Ascending aorta (tissue), 2 donors: ENCODE results near the gene TMPRSS5. TPM values are rescaled to one million over a fixed set of nuclear protein-coding genes. Genes with fewer than 3 reads are reported as not detected.

Source experiments
- DNase-seq, 2 donors: peaks; one replicate each; pipeline ENCODE4 v3.0.0-alpha.2; 2019; ENCODE audit warnings: low spot score in 2 of 2
- H3K27ac ChIP-seq, 2 donors: fragments of 200-600 bp; sonication (generic); one replicate each; pipeline ENCODE4 v1.5.1; 2016 to 2017; ENCODE audit warnings: mild to moderate bottlenecking in 1 of 2
- H3K27me3 ChIP-seq: fragments of 200-600 bp; sonication (generic); one replicate; pipeline ENCODE4 v1.5.1; 2017
- H3K36me3 ChIP-seq, 2 donors: fragments of 200-600 bp; sonication (generic); one replicate each; pipeline ENCODE4 v1.5.1; 2016
- H3K4me1 ChIP-seq, 2 donors: fragments of 200-600 bp; sonication (generic); one replicate each; pipeline ENCODE4 v1.5.1; 2016 to 2017; ENCODE audit warnings: mild to moderate bottlenecking in 1 of 2
- H3K4me3 ChIP-seq, 2 donors: fragments of 200-600 bp; sonication (generic); one replicate each; pipeline ENCODE4 v1.5.1; 2016 to 2017; ENCODE audit warnings: mild to moderate bottlenecking in 1 of 2
- H3K9me3 ChIP-seq, 2 donors: fragments of 200-600 bp; sonication (generic); one replicate each; pipeline ENCODE4 v1.5.1; 2016
- intact Hi-C: fragments of 100-400 bp; cut with DNase I; formaldehyde crosslinking; loops from one replicate; pipeline ENCODE4 v1.15.1; 2023
- total RNA-seq: library from RNA; depleted of rRNA; stranded (reverse); fragments of >200 nt; gene quantifications from one replicate; pipeline ENCODE4 v1.1.0, GENCODE V29; 2016
- TF ChIP-seq, protein P1 (sequence below), 3 experiments: fragments of 200-600 bp in 2 of 3; fragments of 450-650 bp in 1 of 3; sonication (generic) in 2 of 3; IDR thresholded peaks; one replicate each; pipeline ENCODE4 v1.5.1; 2016 to 2019; ENCODE audit warnings: antibody characterized with exemption in 3 of 3, mild to moderate bottlenecking in 1 of 3, moderate library complexity in 1 of 3

TMPRSS5 gene
- total RNA-seq, 1 donor from 2014 or later = not detected

DNA sequence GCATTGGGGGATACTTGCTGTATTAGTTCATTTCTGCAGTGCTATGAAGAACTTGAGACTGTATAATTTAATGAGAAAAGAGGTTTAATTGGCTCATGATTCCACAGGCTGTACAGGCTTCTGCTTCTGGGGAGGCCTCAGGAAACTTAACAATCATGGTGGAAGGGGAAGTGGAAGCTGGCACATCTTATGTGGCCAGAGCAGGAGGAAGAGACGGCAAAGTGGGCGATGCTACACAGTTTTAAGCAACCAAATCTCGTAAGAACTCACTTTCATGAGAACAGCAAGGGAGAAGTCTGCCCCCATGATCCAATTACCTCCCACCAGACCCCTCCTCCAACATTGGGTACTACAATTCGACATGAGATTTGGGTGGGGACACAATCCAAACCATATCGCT is 55.1 kb downstream of the TMPRSS5 start:
- H3K36me3 ChIP-seq = no peaks in the 10 kb centered on the region
- H3K9me3 ChIP-seq = no peaks in the 10 kb centered on the region
- no peaks in the 10 kb centered on the region for H3K4me1 ChIP-seq
- intact Hi-C loops = no loop called here
- no peak overlapping the region for H3K27ac ChIP-seq
- DNase-seq = no peak
- TF ChIP-seq, protein P1, sequence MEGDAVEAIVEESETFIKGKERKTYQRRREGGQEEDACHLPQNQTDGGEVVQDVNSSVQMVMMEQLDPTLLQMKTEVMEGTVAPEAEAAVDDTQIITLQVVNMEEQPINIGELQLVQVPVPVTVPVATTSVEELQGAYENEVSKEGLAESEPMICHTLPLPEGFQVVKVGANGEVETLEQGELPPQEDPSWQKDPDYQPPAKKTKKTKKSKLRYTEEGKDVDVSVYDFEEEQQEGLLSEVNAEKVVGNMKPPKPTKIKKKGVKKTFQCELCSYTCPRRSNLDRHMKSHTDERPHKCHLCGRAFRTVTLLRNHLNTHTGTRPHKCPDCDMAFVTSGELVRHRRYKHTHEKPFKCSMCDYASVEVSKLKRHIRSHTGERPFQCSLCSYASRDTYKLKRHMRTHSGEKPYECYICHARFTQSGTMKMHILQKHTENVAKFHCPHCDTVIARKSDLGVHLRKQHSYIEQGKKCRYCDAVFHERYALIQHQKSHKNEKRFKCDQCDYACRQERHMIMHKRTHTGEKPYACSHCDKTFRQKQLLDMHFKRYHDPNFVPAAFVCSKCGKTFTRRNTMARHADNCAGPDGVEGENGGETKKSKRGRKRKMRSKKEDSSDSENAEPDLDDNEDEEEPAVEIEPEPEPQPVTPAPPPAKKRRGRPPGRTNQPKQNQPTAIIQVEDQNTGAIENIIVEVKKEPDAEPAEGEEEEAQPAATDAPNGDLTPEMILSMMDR (IDR thresholded peaks at IDR 0.05) = no peak
- no peaks in the 10 kb centered on the region for H3K27me3 ChIP-seq
- no peak overlapping the region for H3K4me3 ChIP-seq

- no peaks in the 10 kb centered on the region for H3K36me3 ChIP-seq
- TF ChIP-seq, protein P1 (IDR thresholded peaks at IDR 0.05) = no peak
- intact Hi-C loops = no loop called here
- no peaks in the 10 kb centered on the region for H3K27me3 ChIP-seq
- H3K9me3 ChIP-seq = no peaks in the 10 kb centered on the region
- no peak overlapping the region for H3K27ac ChIP-seq
- no peaks in the 10 kb centered on the region for H3K4me1 ChIP-seq
- no peak overlapping the region for H3K4me3 ChIP-seq
- DNase-seq = no peak
Measured at GRCh38 chr11:113649311-113649710, 56.8 kb downstream of the TMPRSS5 start.

GRCh38 chr11:113647856-113648255 is 58.3 kb downstream of the TMPRSS5 start:
- Histone ChIP-seq H3K9me3 (no peaks in the 10 kb centered on the region), H3K36me3 (no peaks in the 10 kb centered on the region), H3K27me3 (no peaks in the 10 kb centered on the region), H3K4me1 (no peaks in the 10 kb centered on the region), H3K27ac (no peak overlapping the region), H3K4me3 (no peak overlapping the region)
- intact Hi-C loops = no loop called here
- TF ChIP-seq, protein P1 (IDR thresholded peaks at IDR 0.05) = no peak
- no peak for DNase-seq

DNA sequence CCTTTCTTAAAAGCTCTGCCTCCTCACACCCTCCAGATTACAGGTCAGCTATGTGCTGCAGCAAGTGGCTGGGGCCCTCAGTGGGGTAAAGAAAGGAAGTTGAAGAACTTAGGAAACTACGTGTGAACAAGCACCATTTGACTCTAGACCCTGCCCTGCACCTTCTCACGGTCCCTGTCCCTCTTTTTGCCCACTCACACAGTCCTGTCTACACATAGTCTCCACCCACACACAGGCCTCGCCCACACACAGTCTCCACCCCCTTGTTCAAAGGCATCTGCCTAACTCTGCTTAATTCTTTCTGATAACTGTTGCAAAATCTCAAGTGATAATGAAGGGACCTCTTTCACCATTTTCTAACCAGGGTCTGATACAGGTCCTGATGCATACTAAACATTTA is 59.0 kb downstream of the TMPRSS5 start:
- TF ChIP-seq, protein P1 (IDR thresholded peaks at IDR 0.05) = no peak
- Histone ChIP-seq H3K27ac (no peak overlapping the region), H3K9me3 (no peaks in the 10 kb centered on the region), H3K4me3 (no peak overlapping the region), H3K27me3 (no peaks in the 10 kb centered on the region), H3K36me3 (no peaks in the 10 kb centered on the region), H3K4me1 (no peaks in the 10 kb centered on the region)
- intact Hi-C loops = no loop called here
- no peak for DNase-seq

- no peaks in the 10 kb centered on the region for H3K4me1 ChIP-seq
- TF ChIP-seq, protein P1 (IDR thresholded peaks at IDR 0.05) = no peak
- intact Hi-C loops = no loop called here
- no peaks in the 10 kb centered on the region for H3K36me3 ChIP-seq
- no peaks in the 10 kb centered on the region for H3K9me3 ChIP-seq
- no peak overlapping the region for H3K4me3 ChIP-seq
- DNase-seq = no peak
- H3K27ac ChIP-seq = no peak overlapping the region
- H3K27me3 ChIP-seq = no peaks in the 10 kb centered on the region
Measured at GRCh38 chr11:113645593-113646349, 60.3 kb downstream of the TMPRSS5 start.
